GM21737 (cell line): ENCODE data around the gene ZNF451.
"Not testable (repeated sequence)": the region's sequence is repeated elsewhere in the genome, so short reads cannot be mapped to it uniquely, and the experiment has no call there.

ENCODE experiments used
- ATAC-seq: cut with Tn5 transposase; IDR thresholded peaks from one replicate; pipeline ENCODE4 v1.9.1; 2021; ENCODE audit warnings: mild to moderate bottlenecking, moderate library complexity; ENCODE audit not compliant: unreplicated experiment

ZNF451 gene, protein sequence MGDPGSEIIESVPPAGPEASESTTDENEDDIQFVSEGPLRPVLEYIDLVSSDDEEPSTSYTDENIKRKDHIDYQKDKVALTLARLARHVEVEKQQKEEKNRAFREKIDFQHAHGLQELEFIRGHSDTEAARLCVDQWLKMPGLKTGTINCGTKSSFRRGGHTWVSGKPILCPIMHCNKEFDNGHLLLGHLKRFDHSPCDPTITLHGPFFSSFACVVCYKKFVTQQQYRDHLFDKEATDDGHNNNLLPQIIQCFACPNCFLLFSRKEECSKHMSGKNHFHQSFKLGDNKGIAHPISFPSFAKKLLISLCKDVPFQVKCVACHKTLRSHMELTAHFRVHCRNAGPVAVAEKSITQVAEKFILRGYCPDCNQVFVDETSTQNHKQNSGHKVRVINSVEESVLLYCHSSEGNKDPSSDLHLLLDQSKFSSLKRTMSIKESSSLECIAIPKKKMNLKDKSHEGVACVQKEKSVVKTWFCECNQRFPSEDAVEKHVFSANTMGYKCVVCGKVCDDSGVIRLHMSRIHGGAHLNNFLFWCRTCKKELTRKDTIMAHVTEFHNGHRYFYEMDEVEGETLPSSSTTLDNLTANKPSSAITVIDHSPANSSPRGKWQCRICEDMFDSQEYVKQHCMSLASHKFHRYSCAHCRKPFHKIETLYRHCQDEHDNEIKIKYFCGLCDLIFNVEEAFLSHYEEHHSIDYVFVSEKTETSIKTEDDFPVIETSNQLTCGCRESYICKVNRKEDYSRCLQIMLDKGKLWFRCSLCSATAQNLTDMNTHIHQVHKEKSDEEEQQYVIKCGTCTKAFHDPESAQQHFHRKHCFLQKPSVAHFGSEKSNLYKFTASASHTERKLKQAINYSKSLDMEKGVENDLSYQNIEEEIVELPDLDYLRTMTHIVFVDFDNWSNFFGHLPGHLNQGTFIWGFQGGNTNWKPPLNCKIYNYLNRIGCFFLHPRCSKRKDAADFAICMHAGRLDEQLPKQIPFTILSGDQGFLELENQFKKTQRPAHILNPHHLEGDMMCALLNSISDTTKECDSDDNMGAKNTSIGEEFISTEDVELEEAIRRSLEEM

DNA sequence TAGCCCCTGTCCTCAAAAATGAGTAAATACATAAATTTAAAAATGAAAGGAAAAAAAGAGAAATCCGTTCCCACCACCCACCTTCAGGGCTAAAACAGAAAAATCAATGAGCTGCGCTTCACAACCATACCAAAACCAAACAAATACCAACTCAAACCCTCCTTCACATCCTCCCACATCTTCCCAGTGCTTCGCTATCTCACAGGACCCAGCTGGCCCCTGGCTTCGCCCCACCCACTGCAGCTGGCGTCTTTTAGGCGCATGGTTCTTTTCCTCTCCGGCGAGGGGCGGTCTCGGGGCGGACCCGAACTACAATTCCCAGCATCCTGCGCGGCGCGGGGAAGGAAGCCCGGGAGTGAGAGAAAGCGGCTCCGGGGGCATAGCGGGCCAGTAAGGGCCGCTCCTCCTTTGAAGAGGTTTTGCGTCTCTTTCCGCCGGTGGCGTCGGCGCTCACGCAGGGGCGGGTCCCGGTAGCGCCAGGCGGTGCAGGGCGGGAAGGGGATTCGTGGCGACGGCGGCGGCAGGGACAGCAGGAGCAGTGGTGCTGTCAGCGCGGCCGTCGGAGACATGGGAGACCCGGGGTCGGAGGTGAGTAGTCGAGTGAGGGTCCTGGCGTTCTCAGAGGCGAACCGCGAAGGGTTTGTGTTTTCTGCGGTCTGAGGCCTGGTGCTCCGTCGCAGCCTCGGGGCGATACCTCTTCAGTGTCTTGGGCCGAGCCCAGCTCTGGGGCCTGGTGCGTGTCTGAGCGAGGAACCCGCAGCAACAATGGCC is at the start of gene ZNF451:
Gene ZNF451 (plus strand): TSS at position 502 of the 771 bp plus-strand sequence. CDS start 66 bp downstream, at position 568.
- peak; percentile 91 for ATAC-seq

GRCh38 chr6:57044061-57044460 is 45.9 kb upstream of the ZNF451 start:
- not testable (repeated sequence) for ATAC-seq

GRCh38 chr6:57044568-57044967 is 45.4 kb upstream of the ZNF451 start:
- ATAC-seq: no peak

- ATAC-seq: peak; percentile 98
Measured at GRCh38 chr6:57046332-57047256, 43.4 kb upstream of the ZNF451 start, which contains the start of gene KIAA1586. TSS of gene KIAA1586 (plus strand) at chr6:57046693. CDS start at chr6:57046756, 63 bp downstream.

GRCh38 chr6:57047257-57047585 is 42.8 kb upstream of the ZNF451 start:
- peak; percentile 22 for ATAC-seq

DNA sequence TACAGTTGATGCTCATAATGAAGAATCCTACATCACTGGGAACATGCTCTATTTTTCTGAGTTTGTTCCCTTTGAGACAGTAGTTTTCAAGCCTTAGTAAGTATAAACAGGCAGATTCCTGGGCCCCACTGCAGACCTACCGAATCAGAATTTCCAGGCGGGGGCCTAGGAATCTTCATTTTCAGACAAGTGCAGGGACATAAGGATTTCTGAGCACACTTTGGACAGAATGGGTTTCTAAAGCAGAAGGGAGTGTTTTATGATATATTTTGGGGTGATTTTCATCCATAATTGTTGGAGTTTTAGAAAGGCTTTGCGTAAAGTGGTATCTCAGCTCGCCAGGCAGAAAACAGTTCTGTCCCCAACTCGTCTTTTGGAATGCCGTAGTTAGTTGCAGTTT is 42.1 kb upstream of the ZNF451 start:
- peak; percentile 0 for ATAC-seq

DNA sequence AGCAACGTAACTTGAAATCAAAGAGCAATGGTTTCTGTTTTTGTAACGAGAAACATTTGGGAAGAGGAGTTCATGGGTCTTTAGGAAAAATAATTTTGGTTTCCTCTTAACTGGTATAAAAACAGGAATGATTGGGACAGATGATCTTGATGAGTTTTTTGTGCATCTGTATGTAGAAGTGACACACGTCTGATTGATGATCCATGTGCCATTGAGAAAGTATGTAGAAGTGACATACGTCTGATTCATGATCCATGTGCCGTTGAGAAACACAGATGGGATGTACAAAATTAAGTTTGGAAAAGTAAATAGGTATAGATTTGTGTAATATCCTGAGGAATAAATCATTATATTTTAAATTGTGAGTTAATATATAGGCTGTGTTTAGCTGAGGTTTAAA is 41.4 kb upstream of the ZNF451 start:
- ATAC-seq: no peak

DNA sequence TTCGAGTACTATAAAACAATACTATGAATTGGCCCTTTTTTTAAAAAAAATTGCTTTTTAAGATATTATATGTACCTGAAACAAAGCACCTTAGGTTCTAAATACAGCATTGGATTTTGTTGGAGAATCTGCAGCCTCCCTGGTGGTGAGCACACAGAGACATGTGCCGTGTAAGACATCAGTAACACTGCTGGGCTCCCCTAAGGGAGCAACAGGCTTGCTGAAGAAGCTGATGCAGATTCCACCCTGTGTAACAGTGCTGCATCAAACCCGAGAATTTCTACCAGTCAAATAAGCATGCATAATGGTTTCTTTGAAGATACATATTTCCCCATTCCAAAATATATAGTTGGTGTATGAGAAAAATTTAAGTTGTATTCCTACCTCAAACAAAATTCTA is 26.1 kb upstream of the ZNF451 start:
- ATAC-seq: no peak

DNA sequence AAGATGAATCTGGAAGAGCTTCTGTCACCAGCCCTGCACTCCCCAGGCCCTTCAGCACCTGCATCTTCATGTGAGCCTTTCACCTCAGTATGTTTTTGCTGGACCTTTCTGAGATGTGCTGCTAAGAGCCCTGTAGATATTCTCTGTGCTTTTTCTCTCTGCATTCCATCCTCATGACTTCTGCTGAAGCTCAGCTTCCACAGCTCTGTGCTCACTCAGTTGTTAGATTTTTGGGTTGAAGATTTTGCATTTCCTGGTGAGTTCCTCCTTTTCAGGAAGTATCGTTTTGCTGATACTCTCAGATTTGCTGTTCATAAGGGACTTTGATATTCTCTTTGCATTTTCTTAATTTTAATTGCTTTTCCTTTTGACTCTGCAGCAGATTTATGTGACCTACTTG is 25.2 kb upstream of the ZNF451 start:
- ATAC-seq: no peak

DNA sequence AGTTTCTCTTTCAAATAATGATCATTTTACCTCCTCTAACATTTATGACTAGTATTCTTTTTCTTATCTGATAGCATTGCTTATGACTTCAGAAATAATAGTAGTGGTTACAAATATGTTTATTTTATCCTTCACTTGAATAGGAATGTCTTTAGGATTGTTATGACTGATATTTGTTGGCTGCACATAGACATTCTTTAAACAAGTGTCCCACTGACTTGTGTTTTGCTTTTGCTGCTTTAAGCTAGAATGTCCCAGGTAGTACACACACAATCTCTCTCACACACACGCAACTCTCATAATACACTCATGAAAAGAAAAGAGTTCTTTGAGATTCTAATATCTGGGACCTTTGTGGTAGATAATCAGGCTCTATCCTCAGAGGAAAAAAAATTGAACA is 21.9 kb upstream of the ZNF451 start:
- ATAC-seq: no peak

DNA sequence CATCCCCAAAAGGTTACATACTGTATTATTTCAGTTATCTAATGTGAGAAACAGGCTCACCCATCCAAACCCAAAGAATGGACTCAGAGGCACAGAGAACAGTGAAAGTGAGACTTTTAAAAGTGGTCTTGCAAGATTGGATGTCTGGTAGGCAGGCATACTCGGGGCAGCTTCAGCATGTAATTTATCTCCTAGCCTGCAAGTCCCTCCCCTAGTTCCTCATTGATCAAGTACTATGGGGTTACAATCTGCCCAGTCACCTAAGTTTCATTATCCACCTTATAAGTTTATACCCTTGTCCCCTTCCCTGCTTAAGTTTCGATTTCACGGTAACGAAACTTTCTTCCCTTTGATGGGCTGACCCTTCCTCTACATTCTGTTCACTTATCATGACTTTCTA is 20.8 kb upstream of the ZNF451 start:
- ATAC-seq: no peak

DNA sequence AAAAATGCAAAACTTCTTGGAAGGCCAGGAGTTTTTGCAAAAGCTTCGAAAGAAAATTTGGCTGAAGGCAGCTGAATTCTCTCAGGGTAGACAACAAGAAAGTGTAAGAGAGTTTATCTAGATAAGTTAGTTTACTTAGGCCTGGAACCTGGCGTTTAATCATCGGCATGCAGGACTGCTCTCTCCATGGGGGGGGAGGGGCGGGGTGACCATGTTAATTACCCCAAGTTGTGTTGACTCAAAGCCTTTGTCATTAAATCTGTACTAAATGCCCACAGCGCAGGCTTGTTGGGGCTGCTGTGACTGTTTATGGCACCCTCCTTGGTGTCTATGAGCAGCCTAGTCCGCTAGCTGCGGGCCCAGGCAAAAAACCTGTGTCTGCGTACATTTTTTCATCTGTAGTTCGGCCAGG is 20.1 kb upstream of the ZNF451 start:
- ATAC-seq: no peak

DNA sequence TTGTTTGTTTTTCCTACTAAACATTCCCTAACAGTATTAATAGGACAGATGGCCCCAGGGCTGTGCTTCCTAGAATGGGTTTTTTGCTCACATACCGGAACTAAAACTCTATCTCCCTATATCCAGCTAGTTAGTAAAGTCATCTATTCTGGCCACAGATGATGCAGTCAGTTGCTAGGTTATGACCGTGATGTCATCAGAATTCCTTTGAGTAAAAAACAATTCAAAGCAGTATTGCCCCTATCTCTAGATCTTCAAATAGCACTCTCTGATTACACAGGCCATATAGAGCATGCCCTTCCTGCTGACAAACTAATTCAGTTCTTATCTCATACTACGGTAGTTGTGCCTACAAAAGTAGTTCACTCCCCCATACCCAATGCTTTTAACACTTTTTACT is 17.9 kb upstream of the ZNF451 start:
- ATAC-seq: no peak

- ATAC-seq: no peak
Measured at GRCh38 chr6:57074383-57074782, 15.6 kb upstream of the ZNF451 start.

DNA sequence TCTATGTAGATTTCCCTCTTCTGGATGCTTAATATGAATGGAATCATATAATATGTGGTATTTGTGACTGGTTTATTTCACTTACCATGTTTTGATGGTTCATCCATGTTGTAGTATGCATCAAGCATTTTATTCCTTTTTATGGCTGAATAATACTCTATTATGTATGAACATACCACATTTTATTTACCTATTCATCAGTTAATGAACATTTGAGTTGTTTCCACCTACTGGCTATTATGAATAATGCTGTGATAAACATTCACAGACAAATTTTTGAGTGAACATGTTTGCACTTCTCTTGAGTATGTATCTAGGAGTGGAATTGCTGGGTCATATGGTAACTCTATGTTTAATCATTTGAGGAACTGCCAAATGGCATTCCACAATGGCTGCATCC is 14.9 kb upstream of the ZNF451 start:
- ATAC-seq: no peak

GRCh38 chr6:57078531-57079207 is 11.3 kb upstream of the ZNF451 start:
- ATAC-seq: no peak

- ATAC-seq: no peak
Measured at GRCh38 chr6:57085471-57085870, 4.5 kb upstream of the ZNF451 start.

DNA sequence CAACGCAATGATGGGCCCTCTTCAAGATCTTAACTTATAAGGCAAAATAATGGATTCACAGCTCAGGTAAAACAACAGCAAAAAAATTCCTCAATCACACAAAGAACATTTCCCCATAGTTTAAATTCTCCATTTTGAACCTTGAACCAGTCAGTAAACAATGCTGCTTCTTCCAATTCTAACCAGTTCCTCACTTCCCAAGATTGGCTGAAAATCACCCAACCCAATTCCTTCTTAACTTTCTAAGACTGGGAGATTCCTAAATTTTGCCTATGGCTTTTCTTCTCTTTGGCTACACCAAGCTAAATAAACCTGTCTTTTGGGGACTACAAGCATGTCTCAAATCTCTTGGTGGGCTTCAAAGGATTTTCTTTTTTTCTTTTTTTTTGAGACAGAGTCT is 3.1 kb upstream of the ZNF451 start:
- ATAC-seq: no peak

DNA sequence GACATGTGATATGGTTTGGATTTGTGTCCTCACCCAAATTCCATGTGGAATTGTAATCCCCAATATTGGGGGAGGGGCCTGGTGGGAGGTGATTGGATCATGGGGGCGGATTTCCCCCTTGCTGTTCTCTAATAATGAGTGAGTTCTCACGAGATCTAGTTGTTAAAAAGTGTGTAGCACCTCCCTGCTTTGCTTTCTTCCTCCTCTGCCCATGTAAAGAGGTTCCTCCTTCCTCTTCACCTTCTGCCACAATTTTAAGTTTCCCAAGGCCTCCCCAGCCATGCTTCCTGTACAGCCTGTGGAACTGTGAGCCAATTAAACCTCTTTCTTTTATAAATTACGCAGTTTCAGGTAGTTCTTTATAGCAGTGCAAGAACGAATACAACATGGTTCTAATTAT is 2.1 kb upstream of the ZNF451 start:
- no peak for ATAC-seq
